ENCODE data around the gene WNT10A.

DNA sequence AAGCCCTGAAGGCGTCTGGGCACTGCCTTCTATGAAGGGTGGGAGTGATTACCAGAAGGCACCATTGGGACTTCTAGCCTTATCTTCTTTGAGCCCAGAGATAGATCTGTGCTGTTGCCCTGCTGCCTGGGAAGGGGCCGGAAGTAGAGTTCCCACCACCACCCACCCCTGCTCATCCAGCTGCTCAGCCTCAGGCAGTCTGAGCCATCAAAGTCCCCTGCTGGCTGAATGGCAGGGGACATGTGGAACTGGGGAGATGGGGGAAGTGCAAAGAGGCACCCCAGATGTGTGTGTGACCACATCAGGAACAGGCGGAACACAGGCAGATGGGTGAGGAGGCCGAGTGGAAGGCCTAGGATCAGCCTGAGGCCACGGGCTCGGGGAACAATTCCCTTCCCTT, 3.3 kb upstream of the WNT10A start:
- TF ChIP-seq, protein P1, sequence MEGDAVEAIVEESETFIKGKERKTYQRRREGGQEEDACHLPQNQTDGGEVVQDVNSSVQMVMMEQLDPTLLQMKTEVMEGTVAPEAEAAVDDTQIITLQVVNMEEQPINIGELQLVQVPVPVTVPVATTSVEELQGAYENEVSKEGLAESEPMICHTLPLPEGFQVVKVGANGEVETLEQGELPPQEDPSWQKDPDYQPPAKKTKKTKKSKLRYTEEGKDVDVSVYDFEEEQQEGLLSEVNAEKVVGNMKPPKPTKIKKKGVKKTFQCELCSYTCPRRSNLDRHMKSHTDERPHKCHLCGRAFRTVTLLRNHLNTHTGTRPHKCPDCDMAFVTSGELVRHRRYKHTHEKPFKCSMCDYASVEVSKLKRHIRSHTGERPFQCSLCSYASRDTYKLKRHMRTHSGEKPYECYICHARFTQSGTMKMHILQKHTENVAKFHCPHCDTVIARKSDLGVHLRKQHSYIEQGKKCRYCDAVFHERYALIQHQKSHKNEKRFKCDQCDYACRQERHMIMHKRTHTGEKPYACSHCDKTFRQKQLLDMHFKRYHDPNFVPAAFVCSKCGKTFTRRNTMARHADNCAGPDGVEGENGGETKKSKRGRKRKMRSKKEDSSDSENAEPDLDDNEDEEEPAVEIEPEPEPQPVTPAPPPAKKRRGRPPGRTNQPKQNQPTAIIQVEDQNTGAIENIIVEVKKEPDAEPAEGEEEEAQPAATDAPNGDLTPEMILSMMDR (IDR thresholded peaks at IDR 0.05), result no peak
- TF ChIP-seq EP300 (IDR thresholded peaks at IDR 0.05) (no peak), POLR2A (IDR thresholded peaks at IDR 0.05) (no peak)
